ENCODE results near the gene BAIAP3.

BAIAP3 gene

GRCh38 chr16:1334739-1335138 is 1.3 kb downstream of the BAIAP3 start:
- DNase-seq (ENCODE audit: low read depth in 2 of 2), result no peak

- DNase-seq (ENCODE audit: low read depth in 2 of 2), result no peak
Observed at GRCh38 chr16:1335211-1335971, 1.9 kb downstream of the BAIAP3 start.

- DNase-seq (ENCODE audit: low read depth in 2 of 2), result no peak
Observed at GRCh38 chr16:1335996-1336395, 2.6 kb downstream of the BAIAP3 start.

GRCh38 chr16:1336619-1337018 is 3.2 kb downstream of the BAIAP3 start:
- DNase-seq (ENCODE audit: low read depth in 2 of 2), result no peak

- no peak for DNase-seq (ENCODE audit: low read depth in 2 of 2)
Observed at GRCh38 chr16:1337486-1337885, 4.0 kb downstream of the BAIAP3 start.

- no peak for DNase-seq (ENCODE audit: low read depth in 2 of 2)
Observed at GRCh38 chr16:1338119-1338730, 4.8 kb downstream of the BAIAP3 start.

- no peak for DNase-seq (ENCODE audit: low read depth in 2 of 2)
Observed at GRCh38 chr16:1338855-1339675, 5.6 kb downstream of the BAIAP3 start.

- DNase-seq (ENCODE audit: low read depth in 2 of 2), result no peak
Observed at GRCh38 chr16:1340730-1341494, 7.5 kb downstream of the BAIAP3 start.

- DNase-seq (ENCODE audit: low read depth in 2 of 2), result no peak
Observed at GRCh38 chr16:1341495-1342420, 8.3 kb downstream of the BAIAP3 start.

GRCh38 chr16:1342526-1343427 is 9.3 kb downstream of the BAIAP3 start:
- DNase-seq (ENCODE audit: low read depth in 2 of 2), result peak; percentile 84 to 89

- no peak for DNase-seq (ENCODE audit: low read depth in 2 of 2)
Observed at GRCh38 chr16:1343428-1344242, 10.2 kb downstream of the BAIAP3 start.

GRCh38 chr16:1344499-1344898 is 11.1 kb downstream of the BAIAP3 start:
- no peak for DNase-seq (ENCODE audit: low read depth in 2 of 2)

GRCh38 chr16:1345087-1345486 is 11.6 kb downstream of the BAIAP3 start:
- no peak for DNase-seq (ENCODE audit: low read depth in 2 of 2)

- no peak for DNase-seq (ENCODE audit: low read depth in 2 of 2)
Observed at GRCh38 chr16:1345651-1346421, 12.4 kb downstream of the BAIAP3 start.

- DNase-seq (ENCODE audit: low read depth in 2 of 2), result no peak
Observed at GRCh38 chr16:1346422-1347285, 13.2 kb downstream of the BAIAP3 start.

GRCh38 chr16:1347286-1347855 is 13.9 kb downstream of the BAIAP3 start:
- no peak for DNase-seq (ENCODE audit: low read depth in 2 of 2)

GRCh38 chr16:1347962-1348361 is 14.5 kb downstream of the BAIAP3 start:
- no peak for DNase-seq (ENCODE audit: low read depth in 2 of 2)
